22Rv1 (cell line): ENCODE measurements around the gene RPS6KA6.

Experiments
- CTCF ChIP-seq: fragments of 450-650 bp; IDR thresholded peaks from 2 replicates; pipeline ENCODE4 v1.5.1; 2017; ENCODE audit warnings: mild to moderate bottlenecking
- ZFX ChIP-seq: fragments of 450-650 bp; IDR thresholded peaks from 2 replicates; pipeline ENCODE4 v1.6.1; 2017; ENCODE audit warnings: antibody characterized with exemption, borderline replicate concordance

GRCh38 chrX:84182516-84182915 lies 5.5 kb downstream of the RPS6KA6 start:
- TF ChIP-seq CTCF (no peak), ZFX (no peak)
